NK-92 (cell line): Measurements from ENCODE around the gene IFNA13.

Source experiments
- DNase-seq: peaks from one replicate; lab custom pipeline; 2025; ENCODE audit not compliant: unreplicated experiment; lab: John Stamatoyannopoulos, UW

Gene IFNA13

DNA sequence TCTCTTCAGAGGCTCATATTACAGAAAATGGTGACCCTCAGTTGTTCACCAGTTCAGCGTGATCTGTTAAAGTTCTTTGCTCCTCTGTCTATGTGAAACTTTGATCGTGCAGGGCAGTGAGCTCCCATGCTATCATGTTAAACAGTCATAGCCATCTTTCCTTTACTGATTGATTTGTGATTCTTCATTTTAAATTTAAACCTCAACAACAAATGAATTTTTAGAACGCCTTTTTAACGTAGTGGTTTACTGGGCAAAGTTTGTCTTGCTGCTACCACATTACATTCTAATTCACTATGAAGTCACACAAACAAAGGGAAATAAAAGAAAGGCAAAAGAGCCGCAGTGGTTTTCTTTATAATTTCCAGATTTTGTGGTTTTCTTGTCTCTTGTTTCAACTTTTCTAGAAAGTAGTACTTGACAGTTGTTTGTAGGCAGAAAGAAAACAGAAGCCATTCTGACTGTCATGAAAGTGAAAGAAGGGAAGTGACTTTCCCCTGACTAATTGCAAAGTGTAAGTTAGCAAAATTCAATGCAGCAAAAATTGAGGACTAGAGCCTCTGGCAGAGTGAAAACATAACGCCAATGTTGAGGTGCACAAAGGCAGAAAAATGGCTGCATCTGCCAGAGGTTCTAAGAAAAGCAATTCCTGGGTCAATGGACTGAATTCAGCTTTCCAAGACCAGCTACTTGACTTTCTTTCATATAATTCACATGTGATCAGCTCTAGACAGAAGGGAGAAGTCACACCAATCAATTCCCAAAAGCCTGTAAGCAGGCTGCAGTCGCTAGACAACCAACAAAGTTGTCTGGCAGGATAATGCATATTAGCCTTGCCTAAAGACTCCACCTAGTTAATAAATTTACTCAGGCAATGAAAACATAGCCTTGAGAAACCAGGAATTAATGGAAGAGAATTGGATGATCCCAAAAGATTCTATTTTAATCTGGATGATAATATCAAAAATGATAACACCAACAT lies 10.1 kb downstream of the IFNA13 start:
- DNase-seq, result no peak

DNA sequence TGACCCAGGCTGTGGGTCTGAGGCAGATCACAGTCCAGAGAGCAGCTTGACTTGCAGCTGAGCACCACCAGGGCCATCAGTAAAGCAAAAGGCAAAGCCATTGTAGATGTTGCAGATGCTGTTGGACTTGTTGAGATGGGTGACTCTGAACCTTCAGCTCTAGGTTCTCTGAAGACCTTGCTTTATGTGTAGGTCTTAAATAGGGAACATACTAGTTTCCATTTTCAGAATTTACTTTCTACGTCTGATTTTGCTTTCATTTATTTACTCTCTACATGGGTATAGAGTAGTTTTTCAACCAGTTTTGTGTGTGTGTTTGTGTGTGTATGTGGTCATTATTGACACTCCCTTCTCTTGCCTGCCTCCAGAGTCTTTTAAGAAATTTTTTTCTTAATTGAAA lies 17.1 kb downstream of the IFNA13 start, which contains the start of gene IFNA6:
Gene IFNA6, minus strand, starts transcription at position 101 of the 400 bp plus-strand sequence. Its CDS starts 0 bp downstream, at position 101.
- no peak for DNase-seq

DNA sequence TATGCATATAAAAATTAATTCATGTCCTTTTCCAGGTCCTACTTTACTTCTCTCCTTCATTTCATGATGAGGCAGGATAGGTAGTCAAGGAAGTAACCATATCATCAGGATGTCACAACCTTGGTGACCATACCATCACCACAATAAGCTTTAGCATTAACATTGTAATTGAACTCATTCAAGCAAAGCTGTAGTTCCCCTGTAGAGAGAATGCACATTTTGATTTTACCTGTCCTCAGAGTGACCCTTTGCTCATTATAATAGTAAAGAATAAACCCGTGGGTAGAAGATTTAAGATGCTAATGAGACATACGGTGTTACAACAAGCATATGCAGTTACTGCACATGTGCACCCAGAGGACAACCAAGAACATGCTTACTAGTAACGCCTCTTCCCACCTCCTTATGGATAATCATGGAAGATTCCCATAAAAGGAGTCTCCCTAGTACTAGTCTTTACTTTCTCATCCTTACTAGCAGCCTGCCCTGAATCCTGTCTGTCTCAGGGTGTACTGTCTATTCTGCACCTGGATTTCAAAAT lies 19.4 kb downstream of the IFNA13 start:
- DNase-seq, result no peak

DNA sequence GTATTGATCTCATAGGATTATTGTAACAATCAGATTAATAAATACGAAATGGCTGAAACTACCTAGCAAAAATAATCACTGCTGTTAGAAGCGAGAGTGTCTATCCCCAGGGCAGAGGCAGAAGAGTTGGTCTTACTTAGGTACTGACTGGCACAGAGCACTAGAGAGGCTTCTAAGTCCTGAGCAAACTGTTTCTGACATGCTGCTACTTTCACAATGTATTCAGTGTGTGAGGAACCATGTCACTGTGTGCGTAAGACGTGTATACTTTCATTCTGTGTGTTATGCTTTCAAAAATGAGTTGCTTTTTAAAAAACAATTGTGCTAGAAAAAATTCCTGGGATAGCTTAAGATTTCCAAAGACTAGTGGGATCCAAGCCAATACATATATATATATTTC lies 27.1 kb downstream of the IFNA13 start:
- DNase-seq, result no peak

DNA sequence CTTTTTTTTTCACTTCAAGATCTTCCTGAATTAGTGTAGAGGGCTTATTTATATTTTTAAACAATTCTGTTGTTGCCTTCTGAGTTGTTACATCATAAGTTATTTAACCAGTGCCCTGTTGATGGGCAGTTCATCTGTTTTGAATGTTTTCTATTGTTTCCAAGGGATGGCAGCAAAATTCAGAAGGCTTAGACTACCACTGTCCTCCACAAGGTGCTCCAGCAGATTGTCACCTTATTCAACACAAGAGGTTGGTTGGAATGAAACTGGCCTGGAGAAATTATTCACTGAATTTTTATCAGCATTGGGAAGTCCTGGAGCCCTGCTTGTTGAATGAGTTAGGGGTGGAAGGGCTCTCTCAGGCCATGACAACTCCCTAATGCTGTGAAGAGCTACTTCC lies 31.4 kb downstream of the IFNA13 start:
- no peak for DNase-seq

DNA sequence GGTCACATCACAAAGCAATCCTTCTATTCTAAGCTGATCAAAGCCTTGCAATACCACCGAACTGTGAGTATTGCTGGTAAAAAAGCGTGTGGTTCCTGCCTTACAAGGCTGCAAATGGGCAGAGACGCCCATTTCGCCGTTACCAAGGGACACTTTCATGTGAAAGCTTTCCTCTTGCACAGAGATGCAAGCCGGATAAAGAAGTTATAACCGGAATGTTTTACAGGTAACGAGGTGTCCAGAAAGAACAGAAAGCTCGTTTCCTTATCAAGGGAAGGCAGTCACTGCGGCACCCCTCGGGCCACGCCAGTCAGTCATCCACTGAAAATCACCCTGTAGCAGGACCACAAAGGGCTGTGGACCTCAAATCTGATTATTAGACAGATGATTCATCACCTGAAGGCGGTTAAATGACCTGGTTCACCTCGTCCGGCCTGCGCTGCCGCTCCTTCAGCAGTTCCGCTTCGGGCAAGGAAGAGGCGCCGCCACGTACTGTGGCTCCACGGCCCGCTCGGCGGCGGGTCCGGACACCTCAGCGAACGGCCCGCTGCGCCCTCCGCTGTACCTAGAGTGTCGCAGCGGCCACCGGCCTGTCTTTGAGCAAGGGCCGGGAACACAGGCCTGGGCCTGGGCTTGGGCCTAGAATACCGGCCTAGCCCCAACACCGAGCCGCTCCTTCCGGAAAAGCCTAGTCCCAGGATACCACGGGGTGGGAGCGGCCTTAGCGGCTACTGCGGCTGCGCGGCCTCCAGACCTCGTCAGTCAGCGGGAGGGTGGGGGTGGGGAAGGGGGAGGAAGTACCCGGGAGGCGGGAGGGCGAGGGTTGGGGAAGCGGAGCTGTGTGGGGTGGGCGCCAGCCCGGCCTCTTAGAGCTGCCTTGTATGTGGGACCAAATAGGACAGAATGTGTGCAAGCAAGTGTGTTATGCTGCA lies 32.9 kb downstream of the IFNA13 start, which contains the start of gene KLHL9:
Gene KLHL9, minus strand, starts transcription at position 704 of the 932 bp plus-strand sequence. Its CDS starts 545 bp downstream, at position 159.
- peak; percentile 37 for DNase-seq

DNA sequence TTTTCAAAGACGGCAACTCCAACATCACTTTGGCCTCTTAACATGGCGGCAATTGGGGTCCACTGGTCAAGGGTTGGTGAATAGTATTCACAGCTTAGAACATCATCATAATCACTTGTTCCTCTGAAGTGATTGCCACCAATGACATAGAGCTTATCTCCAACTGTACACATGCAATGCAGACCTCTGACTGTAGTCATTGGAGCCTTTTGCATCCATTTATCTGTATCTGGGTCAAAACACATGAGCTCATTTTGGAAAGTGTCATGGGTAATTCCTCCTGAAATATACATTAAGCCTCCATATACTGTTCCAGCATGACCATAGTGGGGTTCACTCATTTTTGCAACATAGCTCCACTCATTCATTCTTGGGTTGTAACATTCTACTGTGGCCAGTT lies 34.6 kb downstream of the IFNA13 start:
- DNase-seq, result no peak

DNA sequence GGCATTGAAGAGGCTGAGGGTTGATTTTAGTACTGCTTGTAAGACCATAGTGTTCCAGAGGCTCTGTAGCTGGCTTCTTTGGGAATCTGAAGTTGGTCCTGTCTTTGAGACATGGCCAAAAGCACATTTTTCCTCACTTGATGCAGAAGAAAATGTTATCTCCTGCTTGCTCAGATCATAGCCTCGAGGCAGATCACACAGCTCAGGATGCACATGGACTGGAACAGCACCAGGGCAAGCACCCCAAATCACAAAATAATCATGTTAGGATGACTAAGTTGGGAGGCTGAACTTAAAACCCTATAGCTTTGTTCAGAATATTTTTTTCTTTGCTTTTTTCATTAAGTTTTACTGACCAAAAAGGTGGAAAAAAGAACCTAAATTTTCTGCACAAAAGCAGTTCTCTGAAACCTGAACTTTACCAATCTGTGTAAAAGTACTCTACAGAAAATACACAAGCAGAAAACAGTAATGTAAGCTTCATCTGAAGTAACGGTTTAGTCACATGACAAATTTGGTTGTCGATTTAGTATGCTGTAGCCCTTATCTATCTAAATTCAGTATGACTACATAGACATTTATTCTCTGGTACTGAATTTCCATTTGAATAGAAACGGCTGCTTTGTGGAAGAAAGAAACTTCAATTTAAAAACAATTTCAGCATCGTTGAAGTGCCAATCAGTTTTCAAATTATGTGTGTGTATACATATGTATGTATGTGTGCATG lies 36.0 kb downstream of the IFNA13 start:
- DNase-seq, result no peak

DNA sequence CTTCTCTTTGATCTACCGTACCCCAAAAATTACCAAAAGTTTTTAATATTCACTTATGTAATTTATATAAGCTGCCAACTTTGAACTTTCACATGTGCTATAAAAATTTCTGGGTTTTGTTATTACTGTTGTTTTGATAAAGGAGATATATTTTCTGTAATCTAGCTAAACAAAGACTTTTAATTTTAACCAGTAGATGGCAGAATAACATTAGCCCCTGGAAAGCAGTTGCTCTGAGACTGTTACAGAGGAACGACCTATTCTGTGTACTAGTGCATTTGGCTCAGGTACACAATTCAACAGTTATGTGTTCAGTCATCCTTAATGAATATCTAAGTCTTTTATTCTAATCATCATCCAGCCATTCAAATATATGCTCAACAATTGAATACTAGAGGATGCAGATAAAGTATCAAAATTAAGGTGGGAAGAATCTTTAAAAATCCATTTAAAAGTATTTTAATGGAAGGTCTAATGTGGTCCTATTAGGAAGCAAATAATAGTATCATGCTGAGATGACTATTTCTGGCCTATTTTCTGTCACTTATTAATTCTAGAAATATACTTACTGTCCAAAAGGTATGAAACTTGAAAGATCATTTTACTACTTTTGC lies 41.2 kb downstream of the IFNA13 start:
- no peak for DNase-seq

DNA sequence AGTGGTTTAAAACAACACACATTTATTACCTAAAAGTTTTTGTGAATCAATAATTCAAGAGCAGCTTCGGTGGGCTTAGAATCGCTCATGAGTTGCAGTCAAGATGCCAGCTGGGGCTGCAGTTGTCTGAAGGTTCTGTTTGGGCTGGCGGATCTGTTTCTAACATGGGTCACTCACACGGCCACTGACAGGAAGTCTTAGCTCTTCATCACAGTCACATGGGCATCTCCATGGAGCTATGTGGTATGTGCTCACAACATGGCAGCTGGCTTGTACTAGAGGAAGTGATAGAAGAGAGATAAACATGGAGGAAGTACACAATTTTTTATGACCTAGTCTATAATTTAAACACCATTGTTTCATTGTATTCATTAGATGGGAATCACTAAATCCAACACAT lies 43.8 kb downstream of the IFNA13 start:
- no peak for DNase-seq

DNA sequence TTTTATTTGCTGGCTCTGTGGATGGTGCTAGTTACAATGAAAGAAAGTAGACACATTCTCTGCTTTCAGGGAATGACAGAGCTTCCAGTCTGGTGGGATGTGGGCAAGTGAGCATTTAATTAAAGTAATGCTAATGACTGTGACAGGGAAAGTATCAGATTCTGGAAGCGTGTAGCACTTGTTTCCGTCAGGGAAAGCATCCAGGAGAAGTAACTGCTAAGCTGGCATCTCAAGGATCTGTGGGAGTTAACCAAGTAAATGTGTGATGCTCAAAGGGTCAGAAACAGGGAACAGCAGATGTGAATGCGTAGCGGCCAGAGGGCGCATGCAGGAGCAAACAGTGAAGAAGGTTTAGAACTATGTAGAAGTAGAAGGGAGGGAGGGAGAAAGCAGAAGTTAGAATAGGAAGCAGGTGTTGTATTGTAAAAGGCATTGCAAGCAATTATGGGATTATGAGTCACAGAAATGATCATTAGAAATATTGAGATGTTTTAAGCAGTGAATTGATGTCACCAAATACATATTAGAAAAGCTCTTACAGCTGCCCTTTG lies 44.9 kb downstream of the IFNA13 start:
- no peak for DNase-seq

DNA sequence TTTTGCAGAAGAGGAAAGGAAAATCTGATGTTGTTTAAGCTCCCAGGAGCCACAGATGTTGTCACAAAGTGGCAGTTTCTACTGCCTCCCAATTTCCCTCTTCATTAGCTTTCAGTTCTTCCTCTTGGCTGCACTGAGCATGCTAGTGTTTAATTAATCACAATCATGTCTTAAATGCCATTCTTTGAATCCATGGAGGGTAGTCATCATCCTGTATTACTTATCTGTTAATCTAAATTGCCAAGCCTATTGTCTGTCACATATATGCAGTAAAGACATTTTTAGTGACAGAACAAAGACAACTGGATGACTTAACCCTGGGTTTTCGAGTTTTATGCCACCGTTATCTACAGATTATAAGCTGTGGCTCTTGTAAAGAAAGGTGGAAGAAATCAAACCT lies 47.4 kb downstream of the IFNA13 start:
- DNase-seq, result no peak

DNA sequence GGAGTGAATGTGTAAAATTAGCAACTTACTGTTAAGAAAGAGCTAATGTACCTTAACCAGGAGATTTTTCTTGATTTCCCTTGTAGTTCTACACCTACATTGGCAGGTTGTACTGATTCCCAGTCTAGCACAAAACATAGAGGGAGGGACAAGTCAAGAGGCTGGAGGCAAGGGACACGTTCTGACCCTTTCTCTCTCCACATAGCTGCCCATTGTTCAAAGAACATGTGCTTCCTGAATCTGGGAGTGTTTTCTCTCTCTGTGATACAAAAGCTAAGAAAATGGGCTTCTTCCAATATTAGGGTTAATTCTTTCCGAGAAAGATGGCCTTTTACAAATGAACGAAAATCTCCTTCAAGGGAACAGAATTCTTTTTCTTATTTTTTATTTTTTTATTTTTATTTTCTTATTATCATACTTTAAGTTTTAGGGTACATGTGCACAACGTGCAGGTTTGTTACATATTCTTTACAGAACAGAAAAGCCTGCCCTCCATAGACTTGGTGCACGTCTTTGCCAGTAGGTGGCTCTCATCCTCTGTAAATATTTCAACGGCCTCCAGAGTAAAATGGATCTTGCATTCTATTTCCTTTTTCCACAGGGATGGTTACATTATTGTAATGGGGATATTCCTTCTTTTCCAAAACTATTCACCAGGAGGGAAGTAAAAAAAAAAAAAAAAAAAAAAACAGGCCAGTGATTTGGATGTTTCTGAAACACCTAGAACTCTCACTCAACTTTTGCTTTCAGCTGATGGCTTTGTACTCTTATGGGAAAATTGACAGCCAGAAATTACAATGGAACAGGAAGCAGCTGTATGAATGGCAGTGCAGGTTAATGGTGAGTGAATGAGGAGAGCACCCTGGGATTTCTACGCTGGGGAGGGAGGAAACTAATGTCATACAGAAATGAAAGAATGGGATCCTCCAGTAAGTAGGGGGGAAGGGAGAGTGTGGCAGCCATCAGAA lies 49.6 kb downstream of the IFNA13 start:
- no peak for DNase-seq
